Anterior cingulate cortex (tissue), 58 donors: Measurements from ENCODE around the gene OR8G1.
"Not testable (repeated sequence)": the region's sequence is repeated elsewhere in the genome, so short reads cannot be mapped to it uniquely, and the experiment has no call there.

Experiments used
- DNase-seq, 58 donors: peaks; one replicate each; lab custom pipeline; 2025; lab: John Stamatoyannopoulos, UW

Gene OR8G1, protein sequence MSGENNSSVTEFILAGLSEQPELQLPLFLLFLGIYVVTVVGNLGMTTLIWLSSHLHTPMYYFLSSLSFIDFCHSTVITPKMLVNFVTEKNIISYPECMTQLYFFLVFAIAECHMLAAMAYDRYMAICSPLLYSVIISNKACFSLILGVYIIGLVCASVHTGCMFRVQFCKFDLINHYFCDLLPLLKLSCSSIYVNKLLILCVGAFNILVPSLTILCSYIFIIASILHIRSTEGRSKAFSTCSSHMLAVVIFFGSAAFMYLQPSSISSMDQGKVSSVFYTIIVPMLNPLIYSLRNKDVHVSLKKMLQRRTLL

GRCh38 chr11:124240621-124241397, at the start of gene OR8G1:
TSS of gene OR8G1 (plus strand) at chr11:124241095. CDS start at chr11:124249676, 8,581 bp downstream.
- DNase-seq: no peak

- no peak for DNase-seq
Measured at GRCh38 chr11:124193221-124194010, 47.5 kb upstream of the OR8G1 start.

- no peak for DNase-seq
Measured at GRCh38 chr11:124194293-124195188, 46.4 kb upstream of the OR8G1 start.

GRCh38 chr11:124195189-124195734, 45.6 kb upstream of the OR8G1 start:
- no peak for DNase-seq

- no peak for DNase-seq
Measured at GRCh38 chr11:124197999-124198398, 42.9 kb upstream of the OR8G1 start.

- no peak for DNase-seq
Measured at GRCh38 chr11:124198897-124199296, 42.0 kb upstream of the OR8G1 start.

DNA sequence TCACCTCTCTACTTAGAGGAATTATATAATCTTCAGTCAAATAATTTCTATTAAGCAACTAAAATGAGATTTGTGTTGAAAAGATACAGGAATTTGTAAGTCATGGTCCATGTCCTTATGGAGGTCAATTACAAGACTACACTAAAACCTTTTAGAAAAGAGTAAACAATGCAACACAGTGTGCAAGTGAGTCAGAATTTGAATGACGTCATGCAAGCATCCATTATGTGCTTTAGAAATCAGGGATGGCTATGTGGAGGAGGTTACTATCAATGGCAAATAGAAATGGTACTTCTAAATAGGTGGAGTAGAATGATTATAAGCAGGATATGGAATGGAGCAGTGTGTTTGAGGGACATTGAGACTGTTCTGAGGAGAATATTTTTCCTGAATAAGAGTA, 41.2 kb upstream of the OR8G1 start:
- no peak for DNase-seq

DNA sequence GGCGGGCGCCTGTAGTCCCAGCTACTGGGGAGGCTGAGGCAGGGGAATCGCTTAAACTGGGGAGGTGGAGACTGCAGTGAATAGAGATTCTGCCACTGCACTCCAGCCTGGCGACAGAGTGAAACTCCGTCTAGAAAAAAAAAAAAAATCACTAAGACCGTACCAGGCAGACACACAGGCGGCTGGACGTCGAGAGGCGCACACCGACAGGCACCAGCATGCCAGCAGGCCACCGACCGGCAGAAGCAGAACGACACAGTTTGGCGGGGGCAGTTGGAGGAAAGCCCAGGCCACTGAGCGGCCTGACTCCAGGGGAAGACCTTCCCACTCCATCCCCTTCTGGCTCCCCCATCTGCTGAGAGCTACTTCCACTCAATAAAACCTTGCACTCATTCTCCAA, 40.2 kb upstream of the OR8G1 start:
- DNase-seq: no peak

- DNase-seq: no peak
Measured at GRCh38 chr11:124202951-124203350, 37.9 kb upstream of the OR8G1 start.

- no peak for DNase-seq
Measured at GRCh38 chr11:124204008-124204407, 36.9 kb upstream of the OR8G1 start.

DNA sequence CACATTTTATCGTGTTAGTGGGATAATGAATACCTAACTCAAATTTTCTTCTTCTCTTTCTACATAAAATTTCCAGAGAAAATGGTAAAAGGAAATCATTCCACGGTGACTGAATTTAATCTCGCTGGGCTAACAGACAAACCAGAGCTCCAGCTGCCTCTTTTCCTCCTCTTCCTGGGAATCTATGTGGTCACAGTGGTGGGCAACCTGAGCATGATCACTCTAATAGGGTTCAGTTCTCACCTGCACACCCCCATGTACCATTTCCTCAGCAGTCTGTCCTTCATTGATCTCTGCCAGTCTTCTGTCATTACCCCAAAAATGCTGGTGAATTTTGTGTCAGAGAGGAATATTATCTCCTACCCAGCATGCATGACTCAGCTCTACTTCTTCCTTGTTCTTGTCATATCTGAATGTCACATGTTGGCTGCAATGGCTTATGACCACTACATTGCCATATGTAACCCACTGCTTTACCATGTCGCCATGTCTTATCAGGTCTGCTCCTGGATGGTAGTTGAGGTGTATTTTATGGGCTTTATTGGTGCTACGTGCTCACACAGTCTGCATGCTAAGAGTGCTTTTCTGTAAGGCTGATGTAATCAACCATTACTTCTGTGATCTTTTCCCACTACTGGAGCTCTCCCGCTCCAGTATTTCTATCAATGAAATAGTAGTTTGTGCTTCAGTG, 33.6 kb upstream of the OR8G1 start:
- DNase-seq: no peak

GRCh38 chr11:124209824-124210357, 31.0 kb upstream of the OR8G1 start:
- DNase-seq: no peak

- DNase-seq: no peak
Measured at GRCh38 chr11:124210421-124210820, 30.5 kb upstream of the OR8G1 start.

DNA sequence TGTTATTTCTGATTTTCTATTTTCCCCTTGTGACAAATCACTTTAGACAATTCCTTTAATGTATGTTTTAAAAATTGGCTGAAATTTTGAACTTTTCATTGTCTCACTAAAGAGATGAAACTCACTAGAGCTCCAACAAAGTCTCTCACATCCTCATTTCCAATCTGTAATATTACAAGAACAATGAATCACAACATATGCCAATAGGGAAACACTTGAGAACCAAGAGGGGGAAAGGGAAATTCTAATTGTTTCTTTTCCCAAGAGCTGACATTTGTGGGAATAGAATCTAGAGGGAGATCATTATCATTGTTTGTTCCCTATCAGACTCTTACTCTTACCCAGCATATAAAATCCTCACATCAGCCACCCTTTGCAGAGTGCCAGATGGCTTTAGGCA, 29.6 kb upstream of the OR8G1 start:
- DNase-seq: no peak

- DNase-seq: no peak
Measured at GRCh38 chr11:124214027-124214426, 26.9 kb upstream of the OR8G1 start.

DNA sequence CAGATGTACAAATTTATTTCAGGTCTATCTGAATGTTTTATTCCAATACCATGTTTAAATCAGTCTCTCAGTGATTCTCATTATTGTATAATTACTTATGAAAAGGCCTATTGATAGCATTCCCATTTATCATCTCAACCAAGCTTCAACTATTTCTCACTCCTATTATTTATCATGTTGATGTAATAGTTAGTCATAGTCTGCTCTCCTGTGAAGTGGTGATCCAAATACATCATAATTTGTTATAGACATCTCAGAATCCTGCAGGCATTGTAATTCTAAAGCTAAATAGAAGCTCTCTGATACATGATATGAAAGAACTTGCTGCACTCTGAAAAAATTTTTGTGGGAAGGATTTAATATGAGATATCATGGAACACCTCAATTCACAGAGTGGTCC, 21.8 kb upstream of the OR8G1 start:
- no peak for DNase-seq

DNA sequence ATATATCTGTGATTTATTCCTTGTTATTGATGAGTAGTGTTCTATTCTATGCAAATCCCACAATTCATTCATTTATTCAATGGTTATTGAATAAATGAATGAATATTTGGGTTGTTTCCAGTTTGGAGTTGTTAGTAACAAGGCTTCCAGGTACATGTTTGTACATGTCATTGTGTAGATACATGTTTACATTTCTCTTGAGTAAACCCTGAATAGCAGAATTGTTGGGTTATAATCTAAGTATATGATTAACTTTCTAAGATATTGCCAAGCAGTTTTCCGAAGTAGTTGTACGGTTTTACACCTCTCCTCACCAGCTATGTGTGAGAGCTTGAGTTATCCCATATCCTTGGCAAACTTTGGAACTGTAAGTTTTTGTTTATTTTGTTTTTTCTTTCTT, 18.5 kb upstream of the OR8G1 start:
- no peak for DNase-seq

DNA sequence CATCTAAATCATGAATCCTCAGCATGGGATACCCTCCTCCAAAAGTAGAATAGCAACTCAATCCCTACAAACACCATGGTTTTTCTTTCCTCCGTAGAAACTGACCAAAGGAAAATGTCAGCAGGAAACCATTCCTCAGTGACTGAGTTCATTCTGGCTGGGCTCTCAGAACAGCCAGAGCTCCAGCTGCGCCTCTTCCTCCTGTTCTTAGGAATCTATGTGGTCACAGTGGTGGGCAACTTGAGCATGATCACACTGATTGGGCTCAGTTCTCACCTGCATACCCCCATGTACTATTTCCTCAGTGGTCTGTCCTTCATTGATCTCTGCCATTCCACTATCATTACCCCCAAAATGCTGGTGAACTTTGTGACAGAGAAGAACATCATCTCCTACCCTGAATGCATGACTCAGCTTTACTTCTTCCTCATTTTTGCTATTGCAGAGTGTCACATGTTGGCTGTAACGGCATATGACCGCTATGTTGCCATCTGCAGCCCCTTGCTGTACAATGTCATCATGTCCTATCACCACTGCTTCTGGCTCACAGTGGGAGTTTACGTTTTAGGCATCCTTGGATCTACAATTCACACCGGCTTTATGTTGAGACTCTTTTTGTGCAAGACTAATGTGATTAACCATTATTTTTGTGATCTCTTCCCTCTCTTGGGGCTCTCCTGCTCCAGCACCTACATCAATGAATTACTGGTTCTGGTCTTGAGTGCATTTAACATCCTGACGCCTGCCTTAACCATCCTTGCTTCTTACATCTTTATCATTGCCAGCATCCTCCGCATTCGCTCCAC, 16.1 kb upstream of the OR8G1 start:
- not testable (repeated sequence) for DNase-seq
